Adrenal gland (tissue), 12 donors: ENCODE results near the gene TMEM147. TPM values are rescaled to one million over a fixed set of nuclear protein-coding genes. Genes with fewer than 3 reads are reported as not detected.
A peak's percentile ranks its signal among the peaks of the same experiment; 100 is the strongest.

Experiments
- DNase-seq, 7 donors: peaks; one replicate each; pipeline ENCODE4 v3.0.0-alpha.2; 2019 to 2020
- H3K27ac ChIP-seq, 5 donors: fragments of 200-600 bp; sonication (generic) in 4 of 5; 1 replicate in 3 of 5; 2 replicates in 2 of 5; pipeline versions ENCODE4 v1.5.1 to v1.8.0; 2016 to 2020; ENCODE audit warnings: mild to moderate bottlenecking in 1 of 5
- H3K27me3 ChIP-seq: fragments of 200-600 bp; 2 replicates; pipeline ENCODE4 v1.8.0; 2021
- H3K36me3 ChIP-seq, 2 donors: fragments of 200-600 bp; replicated peaks in 1 of 2; 1 replicate in 1 of 2; 2 replicates in 1 of 2; pipeline versions ENCODE4 v1.5.1 to v1.8.0; 2018 to 2022
- H3K4me1 ChIP-seq, 2 donors: fragments of 200-600 bp; replicated peaks in 1 of 2; 1 replicate in 1 of 2; 2 replicates in 1 of 2; pipeline versions ENCODE4 v1.5.1 to v1.8.0; 2018 to 2021
- H3K4me3 ChIP-seq, 4 donors: fragments of 200-600 bp; sonication (generic) in 3 of 4; one replicate each; pipeline ENCODE4 v1.5.1; 2016 to 2018
- H3K9me3 ChIP-seq, 3 donors: fragments of 200-600 bp; sonication (generic) in 1 of 3; replicated peaks in 1 of 3; 1 replicate in 2 of 3; 2 replicates in 1 of 3; pipeline versions ENCODE4 v1.5.1 to v1.8.0; 2016 to 2021
- POLR2A ChIP-seq, 2 donors: fragments of 450-650 bp; IDR thresholded peaks; one replicate each; pipeline ENCODE4 v1.6.1; 2017; ENCODE audit warnings: antibody characterized with exemption in 2 of 2, mild to moderate bottlenecking in 2 of 2, moderate library complexity in 1 of 2
- WGBS, 4 donors: extraction: QIAGEN DNeasy Blood & Tissue Kit in 2 of 4; methylation state at CpG; one replicate each; pipeline versions ENCODE4 v1.1.5 to v1.1.7; 2013 to 2017; 5-methylcytosine and 5-hydroxymethylcytosine counted together
- intact Hi-C, 2 donors: fragments of 100-400 bp; cut with DNase I; formaldehyde crosslinking; loops; one replicate each; pipeline versions ENCODE4 v1.14.1 to v1.15.0; 2022 to 2023
- polyA plus RNA-seq, 3 donors: library from polyadenylated mRNA; stranded (reverse); fragments of 200-250 nt in 2 of 3; fragments of 350-450 nt in 1 of 3; fragmentation: Illumina TruSeq in 1 of 3; extraction: RNeasy Lipid Tissue Mini Kit (QIAGEN cat#74804) in 1 of 3; gene quantifications; one replicate each; pipeline ENCODE4 v1.2.3, GENCODE V29; 2013 to 2014
- total RNA-seq, 9 donors: library from RNA; depleted of rRNA in 4 of 9; stranded (reverse); fragments of >200 nt in 4 of 9; fragments of 120-200 nt in 1 of 9; fragmentation: NEBNext Ultra II Directional in 1 of 9; extraction: Animal tissue kit (Norgen Biotek cat#: 25700) in 1 of 9; gene quantifications; one replicate each; pipeline versions ENCODE4 v1.1.0 to v1.2.4, GENCODE V29; 2013 to 2023
- TF ChIP-seq, protein P1 (sequence below), 6 experiments: fragments of 450-650 bp in 4 of 6; fragments of 200-600 bp in 2 of 6; sonication (generic) in 1 of 6; IDR thresholded peaks; 1 replicate in 5 of 6; 2 replicates in 1 of 6; pipeline versions ENCODE4 v1.5.1 to v1.8.0; 2016 to 2021; ENCODE audit warnings: antibody characterized with exemption in 6 of 6, mild to moderate bottlenecking in 2 of 6, moderate library complexity in 1 of 6
- donor health status: healthy with polysubstance abuse.
- donor health status: Bipolar disorder and iron deficiency.
- donor health status: DM: yes; HTN: yes; CAD: no.
- donor health status: DM: no; HTN: no; CAD: no.
- donor health status: DM: no; HTN: no; CAD: no.
- donor health status: DM: yes; HTN: yes; CAD: no.

Gene TMEM147
- total and polyA plus RNA-seq, 12 donors, result 86.5 to 261 (median 180) TPM

DNA sequence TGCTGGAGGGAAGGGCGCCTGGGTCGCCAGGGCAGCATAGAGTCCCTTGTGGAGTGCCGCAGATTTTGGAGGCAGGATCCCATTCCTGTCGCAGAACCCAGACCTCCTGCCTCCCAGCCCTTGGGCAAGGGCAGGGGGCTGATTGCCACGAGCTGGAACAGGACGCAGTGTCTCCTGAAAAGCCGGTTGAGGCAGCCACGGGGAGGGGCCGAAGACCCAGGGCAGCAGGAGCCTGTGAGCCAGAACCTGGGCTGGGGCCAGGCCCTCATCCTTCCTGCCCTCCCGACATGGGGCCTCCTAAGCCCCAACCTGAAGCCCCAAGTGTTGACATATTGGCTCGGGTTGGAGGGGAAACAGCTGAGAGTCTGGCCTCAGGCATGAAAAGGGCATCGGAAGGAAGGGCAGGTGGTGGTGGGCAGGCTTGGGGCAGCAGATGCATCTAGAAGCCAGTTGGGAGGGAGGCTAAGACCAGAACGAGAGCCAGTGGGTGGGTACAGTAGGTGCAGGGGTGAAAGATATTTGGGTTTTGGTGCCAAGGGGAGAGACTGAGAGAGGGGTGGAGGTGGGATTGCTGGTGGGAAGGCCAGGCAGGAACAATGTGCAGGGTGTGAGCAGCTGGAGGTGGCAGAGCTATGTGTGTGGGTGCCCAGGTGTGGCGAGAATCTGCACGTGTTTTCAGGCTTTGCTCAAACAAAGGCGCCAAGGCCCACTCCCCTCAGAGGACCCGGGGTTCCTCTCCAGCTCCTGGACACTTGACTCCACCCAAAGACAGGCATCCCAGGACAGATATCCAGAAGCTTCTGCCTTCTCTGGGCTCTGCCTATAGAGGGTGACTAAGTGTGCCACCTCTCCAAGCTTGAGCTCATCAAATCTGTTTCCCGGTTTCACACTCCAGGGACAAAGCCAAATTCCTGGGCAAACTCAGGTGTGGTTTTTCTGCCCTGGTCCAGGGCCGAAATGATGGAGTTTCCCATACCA, 15.9 kb upstream of the TMEM147 start:
- H3K36me3 ChIP-seq, result no peaks in the 10 kb centered on the region
- no peak overlapping the region for H3K27ac ChIP-seq
- no peaks in the 10 kb centered on the region for H3K9me3 ChIP-seq
- TF ChIP-seq, protein P1, sequence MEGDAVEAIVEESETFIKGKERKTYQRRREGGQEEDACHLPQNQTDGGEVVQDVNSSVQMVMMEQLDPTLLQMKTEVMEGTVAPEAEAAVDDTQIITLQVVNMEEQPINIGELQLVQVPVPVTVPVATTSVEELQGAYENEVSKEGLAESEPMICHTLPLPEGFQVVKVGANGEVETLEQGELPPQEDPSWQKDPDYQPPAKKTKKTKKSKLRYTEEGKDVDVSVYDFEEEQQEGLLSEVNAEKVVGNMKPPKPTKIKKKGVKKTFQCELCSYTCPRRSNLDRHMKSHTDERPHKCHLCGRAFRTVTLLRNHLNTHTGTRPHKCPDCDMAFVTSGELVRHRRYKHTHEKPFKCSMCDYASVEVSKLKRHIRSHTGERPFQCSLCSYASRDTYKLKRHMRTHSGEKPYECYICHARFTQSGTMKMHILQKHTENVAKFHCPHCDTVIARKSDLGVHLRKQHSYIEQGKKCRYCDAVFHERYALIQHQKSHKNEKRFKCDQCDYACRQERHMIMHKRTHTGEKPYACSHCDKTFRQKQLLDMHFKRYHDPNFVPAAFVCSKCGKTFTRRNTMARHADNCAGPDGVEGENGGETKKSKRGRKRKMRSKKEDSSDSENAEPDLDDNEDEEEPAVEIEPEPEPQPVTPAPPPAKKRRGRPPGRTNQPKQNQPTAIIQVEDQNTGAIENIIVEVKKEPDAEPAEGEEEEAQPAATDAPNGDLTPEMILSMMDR (IDR thresholded peaks at IDR 0.05), result no peak
- TF ChIP-seq POLR2A (IDR thresholded peaks at IDR 0.05), result no peak
- no peaks in the 10 kb centered on the region for H3K4me1 ChIP-seq
- DNase-seq, result no peak
- H3K27me3 ChIP-seq, result peaks cover 29% of the 10 kb centered on the region
- H3K4me3 ChIP-seq, result no peak overlapping the region
- intact Hi-C loops, result no loop called here
- WGBS, 4 donors, result 58 to 66% (median 62%) methylated on average over 12 to 19 of the region's 19 CpGs

DNA sequence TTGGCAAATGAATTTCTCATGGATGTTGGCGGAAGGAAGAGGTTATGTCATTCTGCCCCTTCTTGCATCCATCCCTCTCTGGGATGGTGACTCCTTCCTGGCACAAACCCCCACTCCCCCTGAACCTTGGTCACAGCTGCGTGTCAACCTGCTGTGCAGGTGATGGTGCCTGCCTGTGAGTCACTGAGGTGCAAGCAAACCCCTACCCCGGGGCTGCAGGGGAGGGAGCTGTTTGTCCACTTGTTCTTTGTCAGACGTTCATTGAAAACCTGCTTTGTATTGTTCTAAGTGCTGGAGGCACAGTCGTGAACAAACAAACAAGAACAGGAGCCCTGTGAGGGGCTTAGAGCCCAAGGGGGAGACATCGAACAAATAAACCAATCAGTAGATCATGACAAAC, 14.1 kb upstream of the TMEM147 start:
- TF ChIP-seq POLR2A (IDR thresholded peaks at IDR 0.05), result no peak
- TF ChIP-seq, protein P1 (IDR thresholded peaks at IDR 0.05), result no peak
- 41 to 56% (median 49%) methylated on average over 6 of the region's 6 CpGs for WGBS, 4 donors
- intact Hi-C loops, result no loop called here
- no peak for DNase-seq
- no peaks in the 10 kb centered on the region for H3K9me3 ChIP-seq
- H3K27ac ChIP-seq, result no peak overlapping the region
- H3K4me1 ChIP-seq, result no peaks in the 10 kb centered on the region
- H3K36me3 ChIP-seq, result no peaks in the 10 kb centered on the region
- no peak overlapping the region for H3K4me3 ChIP-seq
- peaks cover 29% of the 10 kb centered on the region for H3K27me3 ChIP-seq

DNA sequence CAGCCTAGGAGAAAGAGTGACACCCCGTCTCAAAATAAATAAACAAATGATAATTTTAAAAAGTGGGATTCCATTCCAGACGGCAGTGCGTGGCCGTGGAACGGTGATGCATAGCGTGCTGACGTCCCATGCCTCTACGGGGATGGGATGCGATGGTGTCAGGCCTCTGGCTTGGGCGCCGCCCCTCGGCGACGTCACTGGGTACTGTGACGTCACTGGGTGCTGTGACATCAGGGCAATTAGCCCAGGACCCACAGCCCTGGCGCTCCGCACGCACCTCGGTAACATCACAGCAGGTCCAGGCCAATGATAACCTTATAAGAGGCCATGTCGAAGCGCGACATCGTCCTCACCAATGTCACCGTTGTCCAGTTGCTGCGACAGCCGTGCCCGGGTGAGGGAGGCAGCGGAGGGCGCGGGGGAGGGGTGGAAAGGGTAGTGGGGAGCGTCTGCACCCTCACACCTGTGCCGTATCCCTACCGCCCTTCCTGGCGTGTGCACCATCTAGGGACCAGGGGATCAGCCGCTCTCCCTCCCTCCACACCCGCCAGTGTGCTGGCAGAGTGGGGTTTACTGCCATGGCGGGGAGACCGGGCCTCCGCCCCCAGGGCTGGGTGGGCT, 12.1 kb upstream of the TMEM147 start, which contains the start of gene GAPDHS:
Gene GAPDHS, plus strand, starts transcription at position 256 of the 621 bp plus-strand sequence. Its CDS starts 72 bp downstream, at position 328.
- Histone ChIP-seq H3K27me3 (peaks cover 29% of the 10 kb centered on the region), H3K9me3 (no peaks in the 10 kb centered on the region), H3K4me1 (no peaks in the 10 kb centered on the region), H3K27ac (no peak within 1 kb of the TSS), H3K4me3 (no peak within 1 kb of the TSS), H3K36me3 (no peaks in the 10 kb centered on the region)
- WGBS, 4 donors, result 29 to 44% (median 34%) methylated on average over 25 to 39 of the region's 39 CpGs
- DNase-seq, result no peak
- intact Hi-C loops, result no loop called here
- TF ChIP-seq, protein P1 (IDR thresholded peaks at IDR 0.05), result no peak
- no peak for TF ChIP-seq POLR2A (IDR thresholded peaks at IDR 0.05)

DNA sequence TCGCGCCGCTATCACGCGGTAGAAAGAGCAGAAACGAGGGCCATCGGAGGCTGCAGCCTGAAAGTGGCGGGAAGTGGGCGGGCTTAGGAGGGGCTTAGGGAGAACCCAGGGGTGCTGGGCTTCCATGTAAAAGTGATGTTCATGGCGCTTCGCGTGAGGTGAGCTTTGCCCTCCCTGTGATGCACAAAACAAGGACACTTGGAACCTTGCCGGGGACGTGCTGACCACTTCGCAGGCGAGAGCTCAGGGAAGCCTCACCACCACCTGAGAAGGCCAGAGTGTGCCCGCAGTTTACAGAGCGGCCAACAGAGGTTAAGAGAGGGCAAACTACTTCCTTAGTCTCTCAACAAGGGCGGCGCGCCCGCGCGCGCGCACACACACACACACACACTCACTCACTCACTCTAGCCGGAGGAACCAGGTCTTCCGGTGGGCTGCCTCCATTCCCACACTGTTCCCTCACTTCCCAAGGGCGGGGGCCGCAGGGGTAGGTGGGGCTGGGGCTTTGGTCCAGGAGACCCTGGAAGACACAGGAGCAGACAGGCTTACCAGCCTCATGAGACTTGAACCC, 11.5 kb upstream of the TMEM147 start:
- DNase-seq, result peak in 2 of 7 donors; percentile 54 to 58
- Histone ChIP-seq H3K4me3 (no peak overlapping the region), H3K27ac (no peak overlapping the region), H3K4me1 (no peaks in the 10 kb centered on the region), H3K27me3 (peaks cover 23% of the 10 kb centered on the region), H3K9me3 (no peaks in the 10 kb centered on the region), H3K36me3 (no peaks in the 10 kb centered on the region)
- 2 to 8% (median 3%) methylated on average over 16 to 30 of the region's 30 CpGs for WGBS, 4 donors
- intact Hi-C loops, result no loop called here
- no peak for TF ChIP-seq POLR2A (IDR thresholded peaks at IDR 0.05)
- TF ChIP-seq, protein P1 (IDR thresholded peaks at IDR 0.05), result no peak
